OCI-LY7 (cell line): ENCODE measurements around the gene CEP20. TPM values are rescaled to one million over a fixed set of nuclear protein-coding genes. Genes with fewer than 3 reads are reported as not detected.

Experiments used
- BruUV-seq: library from RNA; stranded (reverse); fragments of 400-500 nt; replicated peaks from 2 replicates; lab custom pipeline; 2021; lab: Mats Ljungman, UMichigan
- CTCF ChIA-PET: fragments of 300-600 bp; sonication (Branson Sonifier 250); formaldehyde crosslinking; loops from one replicate; lab custom pipeline; 2022; ENCODE audit warnings: antibody characterized with exemption; ENCODE audit not compliant: unreplicated experiment; lab: Charles Lee
- POLR2A ChIA-PET: fragments of 300-600 bp; sonication (Branson Sonifier 250); formaldehyde crosslinking; loops from one replicate; lab custom pipeline; 2022; ENCODE audit warnings: antibody characterized with exemption; lab: Charles Lee
- DNase-seq: peaks from one replicate; pipeline ENCODE4 v3.0.0-alpha.2; 2015; ENCODE audit warnings: low spot score
- H2AFZ ChIP-seq: fragments of 200-600 bp; sonication (generic), shearing (Covaris generic); 2 replicates; pipeline ENCODE4 v1.6.1; 2014; ENCODE audit warnings: mild to moderate bottlenecking, antibody characterized with exemption, low read length, moderate library complexity
- H3K27ac ChIP-seq: fragments of 200-600 bp; sonication (generic); 2 replicates; pipeline ENCODE4 v1.5.1; 2014; ENCODE audit warnings: mixed run types, low read depth, mild to moderate bottlenecking, moderate library complexity, low read length, inconsistent platforms; ENCODE audit not compliant: poor library complexity, severe bottlenecking
- H3K36me3 ChIP-seq: fragments of 200-600 bp; sonication (generic); 2 replicates; pipeline ENCODE4 v1.6.1; 2014; ENCODE audit warnings: mild to moderate bottlenecking, antibody characterized with exemption, low read length, moderate library complexity, mixed read lengths; ENCODE audit not compliant: insufficient read depth
- H3K4me1 ChIP-seq: fragments of 200-600 bp; sonication (generic); 2 replicates; pipeline ENCODE4 v1.5.1; 2014; ENCODE audit warnings: mild to moderate bottlenecking, low read length; ENCODE audit not compliant: insufficient read depth, poor library complexity, severe bottlenecking
- H3K4me2 ChIP-seq: fragments of 200-600 bp; sonication (generic); 2 replicates; pipeline ENCODE4 v1.6.1; 2014; ENCODE audit warnings: mild to moderate bottlenecking, low read length
- H3K4me3 ChIP-seq: fragments of 200-600 bp; sonication (generic); 2 replicates; pipeline ENCODE4 v1.5.1; 2014; ENCODE audit warnings: mild to moderate bottlenecking, low read depth, low read length; ENCODE audit not compliant: poor library complexity, severe bottlenecking
- H3K79me2 ChIP-seq: fragments of 200-600 bp; sonication (generic); 2 replicates; pipeline ENCODE4 v1.6.1; 2016; ENCODE audit warnings: low read depth, mild to moderate bottlenecking, low read length, moderate library complexity, mixed read lengths; ENCODE audit not compliant: insufficient read depth
- H3K9me2 ChIP-seq: fragments of 200-600 bp; sonication (generic); 2 replicates; pipeline ENCODE4 v1.6.1; 2016; ENCODE audit warnings: mild to moderate bottlenecking, low read length, mixed read lengths; ENCODE audit not compliant: insufficient read depth
- H3K9me3 ChIP-seq: fragments of 200-600 bp; sonication (generic); 2 replicates; pipeline ENCODE4 v1.6.1; 2014; ENCODE audit warnings: mild to moderate bottlenecking, mixed run types, low read length, mixed read lengths
- H4K20me1 ChIP-seq: fragments of 200-600 bp; sonication (generic); 2 replicates; pipeline ENCODE4 v1.6.1; 2014; ENCODE audit warnings: mild to moderate bottlenecking, antibody characterized with exemption, low read length, moderate library complexity, mixed read lengths; ENCODE audit not compliant: insufficient read depth
- EZH2phosphoT487 ChIP-seq: fragments of 200-600 bp; sonication (generic); IDR thresholded peaks from 2 replicates; pipeline ENCODE4 v1.6.1; 2018; ENCODE audit warnings: low read depth, borderline replicate concordance, mild to moderate bottlenecking, mixed run types, antibody characterized with exemption, low read length, moderate library complexity, mixed read lengths
- intact Hi-C: fragments of 100-400 bp; cut with micrococcal nuclease; formaldehyde crosslinking; loops from one replicate; pipeline ENCODE4 v1.10.0; 2022; ENCODE audit not compliant: unreplicated experiment
- total RNA-seq, 2 experiments: library from RNA; depleted of rRNA in 1 of 2; stranded (reverse); fragments of >200 nt in 1 of 2; shearing (Covaris generic) in 1 of 2; gene quantifications; 2 replicates each; pipeline ENCODE4 v1.2.3, GENCODE V29; 2014 to 2022
- TF ChIP-seq, protein P1 (sequence below): fragments of 200-600 bp; sonication (generic); conservative IDR thresholded peaks from 2 replicates; pipeline ENCODE4 v1.5.1; 2014; ENCODE audit warnings: mild to moderate bottlenecking, antibody characterized with exemption, low read length, moderate library complexity, mixed read lengths

The CEP20 gene
- total RNA-seq, 2 experiments from 2014 or later = 36.6 to 62.8 TPM

DNA sequence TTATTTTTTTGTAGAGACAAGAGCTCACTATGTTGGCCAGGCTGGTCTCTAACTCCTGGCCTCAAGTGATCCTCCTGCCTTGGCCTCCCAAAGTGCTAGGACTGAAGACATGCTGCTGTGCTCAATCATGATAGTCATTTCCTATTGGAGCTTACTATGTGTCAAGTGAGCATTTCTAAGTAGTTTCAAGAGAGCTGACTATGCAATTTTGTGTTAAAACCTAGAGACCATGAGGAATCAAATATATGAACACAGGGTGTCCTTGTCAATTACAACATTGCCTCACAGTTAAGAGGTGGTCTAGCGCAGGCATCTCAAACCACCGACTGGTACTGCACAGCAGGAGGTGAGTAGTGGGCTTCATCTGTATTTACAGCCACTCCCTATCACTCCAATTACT is 69.4 kb downstream of the CEP20 start:
- ChIA-PET CTCF (no interaction called here), POLR2A (interaction anchor here (0.7 kb wide), 1 partner anchor 17 kb away, joined by 3 read pairs; no protein-coding TSS in a partner anchor)
- Histone ChIP-seq H3K79me2 (no peaks in the 10 kb centered on the region), H3K9me3 (peaks cover 20% of the 10 kb centered on the region; the same call in 1 of the 2 replicates), H3K4me1 (no peaks in the 10 kb centered on the region), H4K20me1 (no peaks in the 10 kb centered on the region), H3K27ac (no peak overlapping the region), H3K9me2 (no peaks in the 10 kb centered on the region), H2AFZ (no peak overlapping the region), H3K4me2 (no peak overlapping the region), H3K36me3 (peaks cover 36% of the 10 kb centered on the region), H3K4me3 (no peak overlapping the region)
- no peak for DNase-seq
- TF ChIP-seq, protein P1, sequence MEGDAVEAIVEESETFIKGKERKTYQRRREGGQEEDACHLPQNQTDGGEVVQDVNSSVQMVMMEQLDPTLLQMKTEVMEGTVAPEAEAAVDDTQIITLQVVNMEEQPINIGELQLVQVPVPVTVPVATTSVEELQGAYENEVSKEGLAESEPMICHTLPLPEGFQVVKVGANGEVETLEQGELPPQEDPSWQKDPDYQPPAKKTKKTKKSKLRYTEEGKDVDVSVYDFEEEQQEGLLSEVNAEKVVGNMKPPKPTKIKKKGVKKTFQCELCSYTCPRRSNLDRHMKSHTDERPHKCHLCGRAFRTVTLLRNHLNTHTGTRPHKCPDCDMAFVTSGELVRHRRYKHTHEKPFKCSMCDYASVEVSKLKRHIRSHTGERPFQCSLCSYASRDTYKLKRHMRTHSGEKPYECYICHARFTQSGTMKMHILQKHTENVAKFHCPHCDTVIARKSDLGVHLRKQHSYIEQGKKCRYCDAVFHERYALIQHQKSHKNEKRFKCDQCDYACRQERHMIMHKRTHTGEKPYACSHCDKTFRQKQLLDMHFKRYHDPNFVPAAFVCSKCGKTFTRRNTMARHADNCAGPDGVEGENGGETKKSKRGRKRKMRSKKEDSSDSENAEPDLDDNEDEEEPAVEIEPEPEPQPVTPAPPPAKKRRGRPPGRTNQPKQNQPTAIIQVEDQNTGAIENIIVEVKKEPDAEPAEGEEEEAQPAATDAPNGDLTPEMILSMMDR = no peak
- no peak for TF ChIP-seq EZH2phosphoT487
- BruUV-seq = no TSS peak
- intact Hi-C loops = no loop called here

DNA sequence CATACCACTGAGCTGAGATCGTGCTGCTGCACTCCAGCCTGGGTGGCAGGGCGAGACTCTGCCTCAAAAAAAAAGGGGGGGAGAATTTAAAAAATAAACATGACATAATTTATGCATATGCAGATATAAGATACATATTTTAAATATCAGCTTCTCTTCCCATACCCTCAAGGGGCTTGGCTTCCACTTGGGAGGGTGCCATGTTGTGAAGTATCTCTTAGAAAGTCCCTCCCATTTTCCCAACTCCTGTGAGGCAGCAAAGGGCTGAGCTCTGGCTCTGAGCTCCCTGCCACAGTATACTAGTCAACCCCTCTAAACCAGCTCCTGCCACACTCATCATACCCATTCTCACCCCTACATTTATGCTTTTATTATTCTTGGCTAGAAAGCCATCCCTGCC is 71.0 kb downstream of the CEP20 start:
- no peaks in the 10 kb centered on the region for H3K9me2 ChIP-seq
- no peak for TF ChIP-seq EZH2phosphoT487
- TF ChIP-seq, protein P1 = no peak
- H3K4me2 ChIP-seq = no peak overlapping the region
- no peaks in the 10 kb centered on the region for H4K20me1 ChIP-seq
- BruUV-seq = no TSS peak
- ChIA-PET CTCF (interaction anchor here (0.6 kb wide), 1 partner anchor 130 kb away, joined by 4 read pairs; no protein-coding TSS in a partner anchor), POLR2A (interaction anchor here (0.6 kb wide), 1 partner anchor 11 kb away, joined by 3 read pairs; no protein-coding TSS in a partner anchor)
- H3K79me2 ChIP-seq = no peaks in the 10 kb centered on the region
- no peak overlapping the region for H2AFZ ChIP-seq
- no peak for DNase-seq
- no peak overlapping the region for H3K27ac ChIP-seq
- H3K4me3 ChIP-seq = no peak overlapping the region
- H3K9me3 ChIP-seq = peaks cover 20% of the 10 kb centered on the region; the same call in 1 of the 2 replicates
- no peaks in the 10 kb centered on the region for H3K4me1 ChIP-seq
- peaks cover 32% of the 10 kb centered on the region for H3K36me3 ChIP-seq
- intact Hi-C loops = no loop called here

DNA sequence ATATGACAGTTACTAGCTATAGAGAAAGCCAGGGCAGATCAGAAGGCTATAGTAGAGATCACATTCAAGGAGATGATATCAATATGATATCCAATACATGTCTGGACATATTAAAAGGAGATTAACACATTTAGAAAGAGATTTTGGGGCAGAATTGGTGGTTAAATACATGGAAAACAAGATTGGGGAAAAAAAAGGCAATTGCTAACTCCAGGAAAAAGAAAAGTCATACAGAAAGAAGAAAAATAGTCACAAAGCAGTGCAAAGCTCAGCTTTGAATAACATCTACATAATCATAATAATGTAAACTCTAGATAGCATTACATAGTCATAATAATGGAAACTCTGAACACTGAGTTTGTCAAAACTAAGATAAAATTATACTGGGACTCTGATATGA is 72.2 kb downstream of the CEP20 start:
- H2AFZ ChIP-seq = no peak overlapping the region
- DNase-seq = no peak
- peaks cover 32% of the 10 kb centered on the region; the same call in 1 of the 2 replicates for H3K36me3 ChIP-seq
- CTCF ChIA-PET = no interaction called here
- no peak overlapping the region for H3K4me3 ChIP-seq
- BruUV-seq = no TSS peak
- TF ChIP-seq, protein P1 = no peak
- no peak for TF ChIP-seq EZH2phosphoT487
- no peak overlapping the region for H3K4me2 ChIP-seq
- POLR2A ChIA-PET = no interaction called here
- no peaks in the 10 kb centered on the region for H3K9me2 ChIP-seq
- H4K20me1 ChIP-seq = no peaks in the 10 kb centered on the region
- intact Hi-C loops = no loop called here
- no peak overlapping the region for H3K27ac ChIP-seq
- no peaks in the 10 kb centered on the region for H3K79me2 ChIP-seq
- H3K9me3 ChIP-seq = peaks cover 20% of the 10 kb centered on the region; the same call in 1 of the 2 replicates
- H3K4me1 ChIP-seq = no peaks in the 10 kb centered on the region
